Naive thymus-derived CD8-positive, alpha-beta T cell (primary cell): ENCODE data around the gene SCP2. TPM values are rescaled to one million over a fixed set of nuclear protein-coding genes. Genes with fewer than 3 reads are reported as not detected.

Experiments
- ATAC-seq, 2 donors: fragments of 150-1000 bp; cut with Tn5 transposase in 1 of 2; sonication (Bioruptor Pico), chemical (Tn5 transposase) in 1 of 2; 1 replicate in 1 of 2; 2 replicates in 1 of 2; pipeline ENCODE4 v1.10.0; 2021; ENCODE audit warnings: mild to moderate bottlenecking in 2 of 2, moderate library complexity in 2 of 2
- POLR2A ChIA-PET: fragments of 350-600 bp; sonication (Branson Sonifier 250); formaldehyde crosslinking; loops from one replicate; lab custom pipeline; 2021; ENCODE audit warnings: antibody characterized with exemption; lab: Charles Lee
- DNase-seq, 10 donors: peaks; one replicate each; pipeline versions ENCODE4 v3.0.0 to v3.0.0-alpha.2; 2020 to 2022
- H3K27ac Mint-ChIP-seq, 10 donors: one replicate each; pipeline ENCODE4 v1.8.0; 2020 to 2022; ENCODE audit warnings: mild to moderate bottlenecking in 10 of 10, mixed read lengths in 10 of 10, moderate library complexity in 4 of 10, inconsistent platforms in 1 of 10
- H3K27me3 Mint-ChIP-seq, 5 donors: one replicate each; pipeline ENCODE4 v1.8.0; 2021 to 2022; ENCODE audit warnings: mixed read lengths in 5 of 5
- H3K36me3 Mint-ChIP-seq, 3 donors: one replicate each; pipeline ENCODE4 v1.8.0; 2020 to 2022; ENCODE audit warnings: mixed read lengths in 3 of 3, mild to moderate bottlenecking in 2 of 3, inconsistent platforms in 1 of 3
- H3K4me1 Mint-ChIP-seq, 4 donors: one replicate each; pipeline ENCODE4 v1.8.0; 2021 to 2022; ENCODE audit warnings: mixed read lengths in 4 of 4
- H3K4me3 Mint-ChIP-seq, 10 donors: one replicate each; pipeline ENCODE4 v1.8.0; 2020 to 2022; ENCODE audit warnings: mild to moderate bottlenecking in 10 of 10, mixed read lengths in 10 of 10, moderate library complexity in 6 of 10, inconsistent platforms in 1 of 10
- H3K9me3 Mint-ChIP-seq, 9 donors: one replicate each; pipeline ENCODE4 v1.8.0; 2020 to 2022; ENCODE audit warnings: mixed read lengths in 9 of 9, mild to moderate bottlenecking in 3 of 9, inconsistent platforms in 1 of 9, moderate library complexity in 1 of 9
- polyA plus RNA-seq, 3 donors: library from polyadenylated mRNA; unstranded; fragments of 300-500 nt; fragmentation: Illumina TruSeq; gene quantifications; one replicate each; pipeline ENCODE4 v1.2.3, GENCODE V29; 2021
- total RNA-seq, 8 experiments: library from RNA in 2 of 8; stranded (reverse) in 2 of 8; gene quantifications; one replicate each; pipeline ENCODE4 v1.2.3 and lab custom pipeline; 2021 to 2026

The SCP2 gene, protein sequence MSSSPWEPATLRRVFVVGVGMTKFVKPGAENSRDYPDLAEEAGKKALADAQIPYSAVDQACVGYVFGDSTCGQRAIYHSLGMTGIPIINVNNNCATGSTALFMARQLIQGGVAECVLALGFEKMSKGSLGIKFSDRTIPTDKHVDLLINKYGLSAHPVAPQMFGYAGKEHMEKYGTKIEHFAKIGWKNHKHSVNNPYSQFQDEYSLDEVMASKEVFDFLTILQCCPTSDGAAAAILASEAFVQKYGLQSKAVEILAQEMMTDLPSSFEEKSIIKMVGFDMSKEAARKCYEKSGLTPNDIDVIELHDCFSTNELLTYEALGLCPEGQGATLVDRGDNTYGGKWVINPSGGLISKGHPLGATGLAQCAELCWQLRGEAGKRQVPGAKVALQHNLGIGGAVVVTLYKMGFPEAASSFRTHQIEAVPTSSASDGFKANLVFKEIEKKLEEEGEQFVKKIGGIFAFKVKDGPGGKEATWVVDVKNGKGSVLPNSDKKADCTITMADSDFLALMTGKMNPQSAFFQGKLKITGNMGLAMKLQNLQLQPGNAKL
- total RNA-seq (10 to 100 TPM; 44.9 to 46.4 TPM), polyA plus RNA-seq (100 to 1,000 TPM; 117 to 167 (median 147) TPM), total RNA-seq (lab: John Stamatoyannopoulos, UW) (27.6 to 72.9 (median 65.5) reads per million in 6 experiments)

GRCh38 chr1:52927212-52928014 is at the start of gene SCP2:
SCP2 (plus strand) TSS chr1:52927276; CDS start chr1:52927397, 121 bp downstream.
- no peaks in the 10 kb centered on the region for H3K36me3 Mint-ChIP-seq
- POLR2A ChIA-PET: interaction anchor here (1.5 kb wide), 1 partner anchor 87 kb away, joined by 5 read pairs; no protein-coding TSS in a partner anchor
- peak within 1 kb of the TSS; percentile 82 to 96 (median 90) for H3K4me3 Mint-ChIP-seq
- peak within 1 kb of the TSS; percentile 65 to 94 (median 84) for H3K27ac Mint-ChIP-seq
- ATAC-seq (peak; percentile 91 to 97), DNase-seq (peak; percentile 61 to 85 (median 74))
- no peaks in the 10 kb centered on the region for H3K9me3 Mint-ChIP-seq
- peaks cover 10 to 36% (median 21%) of the 10 kb centered on the region in 4 donors for H3K4me1 Mint-ChIP-seq
- H3K27me3 Mint-ChIP-seq: peaks cover 0 to 12% (median 0%) of the 10 kb centered on the region in 5 donors

GRCh38 chr1:52877554-52877953 is 49.5 kb upstream of the SCP2 start:
- Mint-ChIP-seq H3K9me3 (peaks cover 0 to 4% (median 0%) of the 10 kb centered on the region in 9 donors), H3K27ac (peak overlapping the region in 1 of 10 donors; percentile 7), H3K4me3 (no peak overlapping the region), H3K4me1 (no peaks in the 10 kb centered on the region), H3K27me3 (peaks cover 0 to 7% (median 0%) of the 10 kb centered on the region in 5 donors), H3K36me3 (peaks cover 0 to under 1% (median 0%) of the 10 kb centered on the region in 3 donors)
- ATAC-seq (no peak), DNase-seq (no peak)
- POLR2A ChIA-PET: no interaction called here

DNA sequence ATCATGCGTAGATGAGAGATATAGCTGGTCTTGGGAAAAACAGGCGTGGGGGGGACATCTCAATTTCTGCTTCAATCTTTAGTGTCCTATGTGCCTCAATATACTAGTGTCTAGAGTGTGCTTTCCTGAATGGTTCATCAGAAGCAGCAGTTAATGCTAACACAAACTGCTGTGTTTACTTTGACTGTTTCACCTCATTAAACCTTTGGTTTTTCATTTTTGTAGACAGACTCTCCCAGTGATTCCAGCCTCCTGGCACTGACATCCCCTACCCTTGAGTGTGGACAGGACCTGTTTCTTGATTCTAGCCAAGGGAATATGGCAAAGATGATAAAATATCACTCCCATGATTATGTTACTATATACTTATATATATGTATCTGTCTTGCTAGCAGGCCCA is 46.9 kb upstream of the SCP2 start:
- POLR2A ChIA-PET: no interaction called here

GRCh38 chr1:52887483-52887882 is 39.6 kb upstream of the SCP2 start:
- Mint-ChIP-seq H3K4me3 (no peak overlapping the region), H3K36me3 (peaks cover 0 to 3% (median 0%) of the 10 kb centered on the region in 3 donors), H3K27me3 (no peaks in the 10 kb centered on the region), H3K27ac (peak overlapping the region in 1 of 10 donors; percentile 24), H3K9me3 (peaks cover 0 to 5% (median 0%) of the 10 kb centered on the region in 9 donors), H3K4me1 (no peaks in the 10 kb centered on the region)
- ATAC-seq (no peak), DNase-seq (no peak)
- POLR2A ChIA-PET: no interaction called here

More for the DNA sequence above, 46.9 kb upstream of the SCP2 start:
- Mint-ChIP-seq H3K27me3 (no peaks in the 10 kb centered on the region), H3K27ac (peak overlapping the region in 1 of 10 donors; percentile 48), H3K9me3 (peaks cover 0 to 6% (median 0%) of the 10 kb centered on the region in 9 donors), H3K4me3 (no peak overlapping the region), H3K36me3 (peaks cover 0 to 3% (median 0%) of the 10 kb centered on the region in 3 donors), H3K4me1 (no peaks in the 10 kb centered on the region)
- no peak for DNase-seq
- ATAC-seq: no peak

DNA sequence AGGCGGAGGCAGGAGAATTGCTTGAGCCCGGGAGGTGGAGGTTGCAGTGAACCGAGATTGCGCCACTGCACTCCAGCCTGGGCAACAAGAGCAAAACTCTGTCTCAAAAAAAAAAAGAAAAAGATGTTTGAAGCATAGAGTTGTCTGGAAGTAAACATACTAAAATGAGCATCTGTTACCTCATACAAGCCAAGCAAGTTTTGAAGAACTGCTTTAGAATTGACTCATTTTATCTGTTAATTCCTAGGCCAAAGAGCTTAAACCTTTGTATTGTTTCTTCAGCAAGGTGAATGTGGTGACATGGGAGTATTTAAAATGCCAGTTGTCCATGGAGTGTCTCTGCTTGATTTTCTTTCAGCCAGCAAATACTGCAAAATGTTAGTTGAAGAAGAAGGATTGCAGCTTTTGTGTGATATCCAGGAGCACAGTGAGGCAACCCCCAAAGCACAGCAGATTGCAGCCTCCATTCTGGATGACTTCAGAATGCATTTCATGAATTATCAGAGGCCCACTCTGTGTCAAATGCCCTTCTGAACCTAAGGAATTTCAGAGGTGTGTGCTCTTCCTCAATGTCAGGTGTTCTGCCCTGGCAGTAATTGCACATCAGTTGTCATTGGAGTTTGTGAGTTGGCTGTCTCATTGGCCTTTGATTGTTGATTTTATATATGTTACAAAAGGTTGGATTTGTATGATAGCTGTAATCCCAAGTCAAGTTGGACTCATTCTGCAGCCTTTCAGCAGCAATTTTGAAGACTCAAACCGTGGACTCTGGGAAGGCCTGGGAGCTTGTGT is 34.5 kb upstream of the SCP2 start:
- POLR2A ChIA-PET: interaction anchor here (0.7 kb wide), 1 partner anchor 894 kb away, joined by 5 read pairs; no protein-coding TSS in a partner anchor
- Mint-ChIP-seq H3K27ac (no peak overlapping the region), H3K27me3 (no peaks in the 10 kb centered on the region), H3K4me1 (peaks cover 0 to 2% (median 0%) of the 10 kb centered on the region in 4 donors), H3K9me3 (no peaks in the 10 kb centered on the region), H3K4me3 (no peak overlapping the region), H3K36me3 (peaks cover 0 to 14% (median 3%) of the 10 kb centered on the region in 3 donors)
- ATAC-seq (no peak), DNase-seq (no peak)

GRCh38 chr1:52899445-52899894 is 27.6 kb upstream of the SCP2 start:
- POLR2A ChIA-PET: no interaction called here
- Mint-ChIP-seq H3K27ac (no peak overlapping the region), H3K9me3 (no peaks in the 10 kb centered on the region), H3K36me3 (peaks cover 0 to 20% (median 3%) of the 10 kb centered on the region in 3 donors), H3K27me3 (no peaks in the 10 kb centered on the region), H3K4me3 (no peak overlapping the region), H3K4me1 (peaks cover 0 to 2% (median 0%) of the 10 kb centered on the region in 4 donors)
- ATAC-seq: no peak
- no peak for DNase-seq

DNA sequence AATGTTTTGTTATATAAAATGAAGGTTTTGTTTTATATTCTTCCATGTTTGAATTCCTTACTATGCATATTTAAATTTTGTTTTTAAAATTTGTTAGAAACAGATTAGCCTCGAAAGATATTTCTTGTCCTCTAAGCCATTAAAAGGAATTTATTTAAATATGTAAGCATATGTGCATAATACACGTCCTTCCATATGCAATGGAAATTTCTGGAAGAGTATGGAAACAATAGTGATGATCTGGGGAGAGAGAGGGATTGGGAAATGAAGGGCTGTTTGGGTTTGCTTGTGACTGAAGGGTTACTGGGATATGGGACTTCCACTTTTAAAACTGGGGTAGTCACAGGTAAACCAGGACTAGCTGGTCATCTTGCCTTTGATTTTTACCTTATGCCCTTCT is 26.7 kb upstream of the SCP2 start:
- Mint-ChIP-seq H3K9me3 (no peaks in the 10 kb centered on the region), H3K4me3 (no peak overlapping the region), H3K27me3 (no peaks in the 10 kb centered on the region), H3K36me3 (peaks cover 0 to 17% (median 0%) of the 10 kb centered on the region in 3 donors), H3K4me1 (peaks cover 0 to 3% (median 2%) of the 10 kb centered on the region in 4 donors), H3K27ac (no peak overlapping the region)
- no peak for DNase-seq
- no peak for ATAC-seq
- POLR2A ChIA-PET: no interaction called here

GRCh38 chr1:52901384-52901783 is 25.7 kb upstream of the SCP2 start:
- Mint-ChIP-seq H3K27ac (peak overlapping the region in 1 of 10 donors; percentile 51), H3K4me1 (peaks cover 0 to 3% (median 2%) of the 10 kb centered on the region in 4 donors), H3K27me3 (no peaks in the 10 kb centered on the region), H3K9me3 (no peaks in the 10 kb centered on the region), H3K4me3 (no peak overlapping the region), H3K36me3 (peaks cover 0 to 10% (median 0%) of the 10 kb centered on the region in 3 donors)
- POLR2A ChIA-PET: no interaction called here
- DNase-seq (no peak), ATAC-seq (no peak)

GRCh38 chr1:52904208-52904926 is 22.7 kb upstream of the SCP2 start:
- POLR2A ChIA-PET: no interaction called here
- ATAC-seq (no peak), DNase-seq (no peak)
- peaks cover 0 to 26% (median 6%) of the 10 kb centered on the region in 3 donors for H3K36me3 Mint-ChIP-seq
- H3K27me3 Mint-ChIP-seq: no peaks in the 10 kb centered on the region
- H3K4me1 Mint-ChIP-seq: peaks cover 0 to 4% (median 2%) of the 10 kb centered on the region in 4 donors
- no peak overlapping the region for H3K4me3 Mint-ChIP-seq
- no peak overlapping the region for H3K27ac Mint-ChIP-seq
- no peaks in the 10 kb centered on the region for H3K9me3 Mint-ChIP-seq

- no peaks in the 10 kb centered on the region for H3K9me3 Mint-ChIP-seq
- peak; percentile 65 to 75 for ATAC-seq
- POLR2A ChIA-PET: no interaction called here
Measured at GRCh38 chr1:52904927-52905698, 22.0 kb upstream of the SCP2 start.

More at GRCh38 chr1:52904927-52905698, 22.0 kb upstream of the SCP2 start:
- peak in 8 of 10 donors; percentile 10 to 66 (median 32) for DNase-seq
- peak overlapping the region in 3 of 10 donors; percentile 51 to 71 (median 63) for H3K27ac Mint-ChIP-seq
- H3K27me3 Mint-ChIP-seq: no peaks in the 10 kb centered on the region
- H3K36me3 Mint-ChIP-seq: peaks cover 0 to 33% (median 8%) of the 10 kb centered on the region in 3 donors
- H3K4me1 Mint-ChIP-seq: peaks cover 0 to 4% (median 2%) of the 10 kb centered on the region in 4 donors
- H3K4me3 Mint-ChIP-seq: peak overlapping the region in 1 of 10 donors; percentile 19
